GM21576 (cell line): ENCODE data around the gene RAC3.

ENCODE experiments used
- ATAC-seq: cut with Tn5 transposase; IDR thresholded peaks from one replicate; pipeline ENCODE4 v1.9.1; 2021; ENCODE audit warnings: mild to moderate bottlenecking, moderate library complexity; ENCODE audit not compliant: unreplicated experiment

RAC3 gene

GRCh38 chr17:82022310-82022980 lies 9.0 kb upstream of the RAC3 start, which contains the start of gene CENPX:
TSS of gene CENPX (minus strand) at chr17:82022878. CDS start at chr17:82022861, 17 bp downstream.
- no peak for ATAC-seq

- ATAC-seq, result peak; percentile 85
Measured at GRCh38 chr17:82022981-82023446, 8.5 kb upstream of the RAC3 start, which contains the start of gene LRRC45. TSS of gene LRRC45 (plus strand) at chr17:82023305. CDS start at chr17:82023644, 339 bp downstream.

GRCh38 chr17:82023447-82024241 lies 7.8 kb upstream of the RAC3 start:
- ATAC-seq, result peak; percentile 4

GRCh38 chr17:82024859-82025258 lies 6.6 kb upstream of the RAC3 start:
- ATAC-seq, result no peak

GRCh38 chr17:82025401-82026107 lies 5.9 kb upstream of the RAC3 start:
- ATAC-seq, result no peak

GRCh38 chr17:82028246-82028645 lies 3.2 kb upstream of the RAC3 start:
- ATAC-seq, result no peak

GRCh38 chr17:82028966-82029365 lies 2.5 kb upstream of the RAC3 start:
- ATAC-seq, result no peak

- ATAC-seq, result no peak
Measured at GRCh38 chr17:82029391-82029790, 2.1 kb upstream of the RAC3 start.

GRCh38 chr17:82029990-82030469 lies 1.4 kb upstream of the RAC3 start:
- no peak for ATAC-seq

- peak; percentile 58 for ATAC-seq
Measured at GRCh38 chr17:82030470-82031302, 792 bp upstream of the RAC3 start.

- ATAC-seq, result no peak
Measured at GRCh38 chr17:82031885-82032627, 578 bp downstream of the RAC3 start.

GRCh38 chr17:82033359-82034085 lies 2.0 kb downstream of the RAC3 start:
- no peak for ATAC-seq

- no peak for ATAC-seq
Measured at GRCh38 chr17:82034371-82035011, 3.0 kb downstream of the RAC3 start.

GRCh38 chr17:82035488-82035887 lies 4.0 kb downstream of the RAC3 start:
- ATAC-seq, result no peak

- no peak for ATAC-seq
Measured at GRCh38 chr17:82035956-82036633, 4.6 kb downstream of the RAC3 start.

GRCh38 chr17:82036634-82037091 lies 5.2 kb downstream of the RAC3 start:
- no peak for ATAC-seq

GRCh38 chr17:82037092-82037888 lies 5.8 kb downstream of the RAC3 start, which contains the start of gene DCXR:
TSS of gene DCXR (minus strand) at chr17:82037697. CDS start at chr17:82037682, 15 bp downstream.
- ATAC-seq, result peak; percentile 87
